ENCODE results near the gene FBLL1.
"Not testable (repeated sequence)": the region's sequence is repeated elsewhere in the genome, so short reads cannot be mapped to it uniquely, and the experiment has no call there.

FBLL1 gene

GRCh38 chr5:168553377-168554130 is 24.4 kb downstream of the FBLL1 start:
- DNase-seq: no peak

- DNase-seq: no peak
Observed at GRCh38 chr5:168557389-168557788, 28.3 kb downstream of the FBLL1 start.

- DNase-seq: no peak
Observed at GRCh38 chr5:168562279-168562678, 33.2 kb downstream of the FBLL1 start.

GRCh38 chr5:168563959-168564358 is 34.9 kb downstream of the FBLL1 start:
- no peak for DNase-seq

- DNase-seq: no peak
Observed at GRCh38 chr5:168568738-168569137, 39.6 kb downstream of the FBLL1 start.

GRCh38 chr5:168570490-168571328 is 41.6 kb downstream of the FBLL1 start:
- DNase-seq: no peak

GRCh38 chr5:168573663-168574062 is 44.6 kb downstream of the FBLL1 start:
- DNase-seq: not testable (repeated sequence)

GRCh38 chr5:168574156-168574555 is 45.1 kb downstream of the FBLL1 start:
- not testable (repeated sequence) for DNase-seq

GRCh38 chr5:168575391-168576372 is 46.6 kb downstream of the FBLL1 start:
- no peak for DNase-seq

- DNase-seq: no peak
Observed at GRCh38 chr5:168578006-168578405, 48.9 kb downstream of the FBLL1 start.

- peak; percentile 69 for DNase-seq
Observed at GRCh38 chr5:168578538-168579487, 49.7 kb downstream of the FBLL1 start, which contains the start of gene PANK3. TSS of gene PANK3 (minus strand) at chr5:168579368. CDS start at chr5:168579283, 85 bp downstream.

GRCh38 chr5:168579488-168580226 is 50.6 kb downstream of the FBLL1 start:
- peak; percentile 98 for DNase-seq

GRCh38 chr5:168580227-168580508 is 51.1 kb downstream of the FBLL1 start:
- no peak for DNase-seq

Data from DMS 273 treated with DMSO at 0.1 percent for 48 hours (cell line).